ENCODE measurements around the gene SLC12A7.
A peak's percentile ranks its signal among the peaks of the same experiment; 100 is the strongest.

SLC12A7 gene

DNA sequence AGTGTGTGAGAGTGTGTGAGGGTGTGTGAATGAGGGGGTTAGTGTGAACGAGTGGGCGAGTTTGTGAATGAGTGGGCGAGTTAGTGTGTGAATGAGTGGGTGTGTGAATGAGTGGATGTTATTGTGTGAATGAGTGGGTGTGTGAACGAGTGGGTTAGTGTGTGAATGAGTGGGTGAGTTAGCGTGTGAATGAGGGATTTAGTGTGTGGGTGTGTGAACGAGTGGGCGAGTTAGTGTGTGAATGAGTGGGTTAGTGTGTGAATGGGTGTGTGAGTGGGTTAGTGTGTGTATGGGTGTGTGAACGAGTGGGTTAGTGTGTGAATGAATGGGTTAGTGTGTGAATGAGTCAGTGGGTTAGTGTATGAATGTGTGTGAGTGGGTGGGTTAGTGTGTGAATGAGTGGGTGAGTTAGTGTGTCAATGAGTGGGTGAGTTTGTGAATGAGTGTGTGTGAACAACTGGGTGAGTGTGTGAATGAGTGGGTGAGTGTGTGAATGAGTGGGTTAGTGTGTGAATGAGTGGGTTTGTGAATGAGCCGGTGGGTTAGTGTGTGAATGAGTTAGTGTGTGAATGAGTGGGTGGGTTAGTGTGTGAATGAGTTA, 65.8 kb downstream of the SLC12A7 start:
- DNase-seq = no peak

DNA sequence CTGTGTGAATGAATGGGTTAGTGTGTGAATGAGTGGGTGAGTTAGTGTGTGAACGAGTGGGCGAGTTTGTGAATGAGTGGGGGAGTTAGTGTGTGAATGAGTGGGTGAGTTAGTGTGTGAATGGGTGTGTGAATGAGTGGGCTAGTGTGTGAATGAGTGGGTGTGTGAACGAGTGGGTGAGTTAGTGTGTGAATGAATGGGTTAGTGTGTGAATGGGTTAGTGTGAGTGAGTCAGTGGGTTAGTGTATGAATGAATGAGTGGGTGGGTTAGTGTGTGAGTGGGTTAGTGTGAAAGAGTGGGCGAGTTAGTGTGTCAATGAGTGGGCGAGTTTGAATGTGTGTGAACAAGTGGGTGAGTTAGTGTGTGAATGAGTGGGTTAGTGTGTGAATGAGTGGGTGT, 67.7 kb downstream of the SLC12A7 start:
- no peak for DNase-seq

DNA sequence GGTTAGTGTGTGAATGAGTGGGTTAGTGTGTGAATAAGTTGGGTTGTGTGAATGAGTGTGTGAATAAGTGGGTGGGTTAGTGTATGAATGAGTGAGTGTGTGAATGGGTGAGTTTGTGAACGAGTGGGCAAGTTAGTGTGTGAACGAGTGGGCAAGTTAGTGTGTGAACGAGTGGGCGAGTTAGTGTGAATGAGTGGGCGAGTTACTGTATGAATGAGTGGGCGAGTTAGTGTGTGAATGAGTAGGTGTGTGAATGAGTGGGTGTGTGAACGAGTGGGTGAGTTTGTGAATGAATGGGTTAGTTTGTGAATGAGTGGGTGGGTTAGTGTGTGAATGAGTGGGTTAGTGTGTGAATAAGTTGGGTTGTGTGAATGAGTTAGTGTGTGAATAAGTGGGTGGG, 68.5 kb downstream of the SLC12A7 start:
- DNase-seq = no peak

DNA sequence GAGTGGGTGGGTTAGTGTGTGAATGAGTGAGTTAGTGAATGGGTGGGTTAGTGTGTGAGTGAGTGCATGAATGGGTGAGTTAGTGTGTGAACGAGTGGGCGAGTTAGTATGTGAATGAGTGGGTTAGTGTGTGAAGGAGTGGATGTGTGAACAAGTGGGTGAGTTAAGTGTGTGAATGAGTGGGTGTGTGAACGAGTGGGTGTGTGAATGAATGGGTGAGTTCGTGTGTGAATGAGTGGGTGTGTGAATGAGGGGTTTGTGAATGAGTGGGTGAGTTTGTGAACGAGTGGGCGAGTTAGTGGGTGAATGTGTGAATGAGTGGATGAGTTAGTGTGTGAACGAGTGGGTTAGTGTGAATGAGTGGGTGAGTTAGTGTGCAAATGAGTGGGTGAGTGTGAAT, 69.2 kb downstream of the SLC12A7 start:
- no peak for DNase-seq

- no peak for DNase-seq
Observed at GRCh38 chr5:1041225-1042143, 70.4 kb downstream of the SLC12A7 start.

- DNase-seq = no peak
Observed at GRCh38 chr5:1040571-1040970, 71.3 kb downstream of the SLC12A7 start.

- no peak for DNase-seq
Observed at GRCh38 chr5:1039706-1040260, 72.1 kb downstream of the SLC12A7 start.

DNA sequence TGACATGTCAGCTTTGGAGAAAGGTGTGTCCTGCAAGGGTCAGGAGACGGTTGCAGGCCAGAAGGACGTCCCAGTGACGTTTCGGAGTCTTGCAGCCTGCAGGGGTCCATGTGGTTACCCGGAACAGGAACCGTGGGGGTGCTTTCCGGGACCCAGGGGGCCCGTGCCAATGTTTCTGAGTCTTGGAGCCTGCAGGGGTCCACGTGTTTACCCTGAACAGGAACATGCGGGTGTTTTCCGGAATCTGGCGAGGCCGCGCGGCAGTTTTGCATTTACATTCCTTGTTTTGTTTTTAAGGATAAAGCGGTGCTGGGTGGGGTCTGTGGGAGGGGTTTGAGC, 72.7 kb downstream of the SLC12A7 start:
- DNase-seq = no peak

- no peak for DNase-seq
Observed at GRCh38 chr5:1038417-1039209, 73.2 kb downstream of the SLC12A7 start.

DNA sequence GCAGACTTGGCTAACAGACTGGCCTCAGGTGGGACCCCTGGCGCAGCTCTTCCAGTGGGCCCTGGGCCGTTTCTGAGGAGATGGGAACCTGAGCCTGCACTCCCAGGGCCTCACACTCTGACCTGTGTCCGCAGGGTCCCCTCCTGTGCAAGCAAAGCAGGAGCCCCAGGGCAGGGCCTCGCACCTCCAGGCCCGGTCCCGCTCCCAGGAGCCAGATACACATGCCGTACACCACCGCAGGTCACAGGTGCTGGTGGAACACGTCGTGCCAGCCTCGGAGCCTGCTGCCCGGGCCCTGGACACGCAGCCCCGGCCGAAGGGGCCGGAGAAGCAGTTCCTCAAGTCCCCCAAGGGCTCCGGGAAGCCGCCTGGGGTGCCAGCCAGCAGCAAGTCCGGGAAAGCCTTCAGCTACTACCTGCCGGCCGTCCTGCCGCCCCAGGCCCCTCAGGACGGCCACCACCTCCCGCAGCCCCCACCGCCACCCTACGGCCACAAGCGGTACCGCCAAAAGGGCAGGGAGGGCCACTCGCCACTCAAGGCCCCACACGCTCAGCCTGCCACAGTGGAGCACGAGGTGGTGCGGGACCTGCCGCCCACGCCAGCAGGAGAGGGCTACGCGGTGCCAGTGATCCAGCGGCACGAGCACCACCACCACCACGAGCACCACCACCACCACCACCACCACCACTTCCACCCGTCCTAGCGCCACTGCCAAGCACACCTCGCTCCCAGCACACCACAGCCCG, 74.0 kb downstream of the SLC12A7 start:
- DNase-seq = no peak

- DNase-seq = peak in 1 of 2 experiments; percentile 60
Observed at GRCh38 chr5:1037123-1037670, 74.7 kb downstream of the SLC12A7 start.

DNA sequence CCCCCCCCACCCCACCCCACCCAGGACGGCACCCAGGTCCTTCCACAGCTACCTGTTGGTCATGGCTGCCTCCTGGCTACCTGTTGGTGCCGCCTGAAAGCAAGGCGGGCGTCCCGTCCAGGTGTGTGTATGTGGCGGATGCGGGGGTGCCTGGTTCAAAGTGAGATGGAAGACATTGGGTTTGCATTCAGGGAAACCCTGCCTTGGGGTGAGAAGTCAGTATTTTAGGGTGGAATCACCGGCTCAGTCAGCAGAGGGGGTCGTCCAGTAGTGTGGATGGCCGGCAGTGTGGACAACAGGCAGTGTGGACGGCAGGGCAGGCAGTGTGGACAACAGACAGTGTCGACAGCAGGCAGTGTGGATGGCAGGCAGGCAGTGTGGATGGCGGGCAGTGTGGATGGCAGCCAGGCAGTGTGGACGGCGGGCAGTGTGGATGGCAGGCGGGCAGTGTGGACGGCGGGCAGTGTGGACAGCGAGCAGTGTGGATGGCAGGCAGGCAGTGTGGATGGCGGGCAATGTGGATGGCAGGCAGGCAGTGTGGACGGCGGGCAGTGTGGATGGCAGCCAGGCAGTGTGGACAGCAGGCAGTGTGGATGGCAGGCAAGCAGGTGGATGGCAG, 75.2 kb downstream of the SLC12A7 start:
- DNase-seq = no peak

DNA sequence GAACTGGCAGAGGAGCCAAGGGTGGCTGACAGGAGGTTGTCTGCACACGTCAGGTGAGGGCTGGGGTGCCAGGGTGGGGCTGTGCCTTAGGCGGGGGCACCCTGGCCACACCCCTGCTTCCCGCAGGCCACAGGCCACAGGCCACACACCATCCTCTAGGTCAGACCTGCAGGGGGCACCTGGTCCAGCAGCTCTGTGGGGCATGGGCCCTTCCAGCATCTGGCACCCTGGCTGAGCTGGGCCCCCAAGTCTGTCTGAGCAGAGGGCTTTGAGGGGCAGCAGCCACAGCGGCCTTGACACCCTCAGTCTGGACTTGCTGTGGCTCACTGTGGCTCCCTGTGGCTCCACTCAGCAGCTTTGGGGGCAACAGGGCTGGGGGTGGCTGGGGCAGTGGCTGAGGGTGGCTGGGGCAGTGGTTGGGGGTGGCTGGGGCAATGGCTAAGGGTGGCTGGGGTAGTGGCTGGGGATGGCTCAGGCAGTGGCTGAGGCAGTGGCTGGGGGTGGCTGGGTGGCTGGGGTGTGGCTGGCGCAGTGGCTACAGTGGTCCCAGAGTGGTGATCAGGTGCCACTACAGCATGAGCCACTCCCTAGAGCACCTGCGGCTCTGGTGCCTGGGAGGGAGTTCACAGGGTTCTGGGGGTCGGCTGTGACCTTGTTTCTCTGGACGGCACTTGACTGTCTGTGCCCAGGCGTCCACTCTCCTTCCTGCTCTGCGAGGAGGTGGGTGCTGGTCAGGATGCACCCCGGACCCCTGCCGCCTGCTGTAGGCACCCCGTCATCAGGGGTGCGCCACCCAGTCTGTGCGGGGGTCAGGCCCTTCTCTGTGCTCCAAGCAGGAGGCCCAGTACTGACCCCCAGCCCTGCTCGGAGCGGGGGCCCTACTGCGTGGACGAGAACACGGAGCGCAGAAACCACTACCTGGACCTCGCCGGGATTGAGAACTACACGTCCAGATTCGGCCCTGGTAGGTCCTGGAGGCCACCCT, 76.2 kb downstream of the SLC12A7 start:
- no peak for DNase-seq

DNA sequence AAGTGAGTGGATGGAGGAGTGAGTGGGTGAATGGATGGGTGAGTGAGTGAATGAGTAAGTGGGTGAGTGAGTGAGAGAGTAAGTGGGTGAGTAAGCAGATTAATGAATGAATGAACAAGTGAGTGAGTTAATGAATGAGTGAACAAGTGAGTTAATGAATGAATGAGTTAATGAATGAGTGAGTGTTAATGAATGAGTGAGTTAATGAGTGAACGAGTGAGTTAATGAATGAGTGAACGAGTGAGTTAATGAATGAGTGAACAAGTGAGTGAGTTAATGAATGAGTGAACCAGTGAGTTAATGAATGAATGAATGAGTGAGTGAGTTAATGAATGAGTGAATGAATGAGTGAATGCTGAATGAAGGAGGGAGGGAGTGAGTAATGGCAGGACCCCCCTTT, 76.9 kb downstream of the SLC12A7 start:
- DNase-seq = no peak

DNA sequence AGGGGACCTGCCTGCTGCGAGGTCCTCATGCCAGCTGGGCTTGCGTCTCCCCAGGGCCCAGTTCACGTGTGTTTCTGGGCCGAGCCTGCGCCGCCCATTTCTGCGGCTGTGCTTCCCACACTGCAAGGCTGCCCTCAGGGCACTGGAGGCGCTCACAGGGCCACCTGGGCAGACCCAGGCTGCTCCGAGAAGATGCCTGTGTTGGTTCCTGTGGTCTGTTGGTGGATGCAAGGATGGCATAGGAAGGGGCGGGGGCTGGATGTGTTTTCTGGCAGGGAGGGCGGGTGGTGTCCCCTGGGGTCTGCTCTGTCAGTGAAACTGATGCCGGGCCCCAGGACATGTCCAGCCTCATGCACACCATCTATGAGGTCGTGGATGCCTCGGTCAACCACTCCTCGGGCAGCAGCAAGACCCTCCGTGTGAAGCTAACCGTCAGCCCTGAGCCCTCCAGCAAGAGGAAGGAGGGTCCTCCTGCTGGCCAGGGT, 77.4 kb downstream of the SLC12A7 start:
- DNase-seq = no peak

- no peak for DNase-seq
Observed at GRCh38 chr5:1033606-1034420, 78.0 kb downstream of the SLC12A7 start.

DNA sequence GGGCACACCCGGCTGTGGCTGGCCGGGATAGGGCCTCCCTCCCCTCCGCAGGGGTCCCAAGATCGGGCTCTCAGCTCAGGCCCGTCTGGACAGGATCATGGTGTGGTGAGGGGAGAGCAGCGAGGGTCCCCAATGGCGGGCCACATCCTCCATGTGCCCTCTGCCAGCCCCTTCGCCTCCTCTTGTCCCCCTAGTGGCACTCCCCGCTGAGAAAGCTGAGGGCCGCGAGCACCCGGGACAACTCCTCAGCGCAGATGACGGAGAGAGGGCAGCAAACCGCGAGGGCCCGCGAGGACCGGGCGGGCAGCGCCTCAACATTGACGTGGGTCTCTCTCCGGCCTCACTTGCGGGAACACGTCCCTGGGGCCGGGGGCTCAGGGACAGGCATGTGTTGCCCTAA, 78.7 kb downstream of the SLC12A7 start:
- no peak for DNase-seq

DNA sequence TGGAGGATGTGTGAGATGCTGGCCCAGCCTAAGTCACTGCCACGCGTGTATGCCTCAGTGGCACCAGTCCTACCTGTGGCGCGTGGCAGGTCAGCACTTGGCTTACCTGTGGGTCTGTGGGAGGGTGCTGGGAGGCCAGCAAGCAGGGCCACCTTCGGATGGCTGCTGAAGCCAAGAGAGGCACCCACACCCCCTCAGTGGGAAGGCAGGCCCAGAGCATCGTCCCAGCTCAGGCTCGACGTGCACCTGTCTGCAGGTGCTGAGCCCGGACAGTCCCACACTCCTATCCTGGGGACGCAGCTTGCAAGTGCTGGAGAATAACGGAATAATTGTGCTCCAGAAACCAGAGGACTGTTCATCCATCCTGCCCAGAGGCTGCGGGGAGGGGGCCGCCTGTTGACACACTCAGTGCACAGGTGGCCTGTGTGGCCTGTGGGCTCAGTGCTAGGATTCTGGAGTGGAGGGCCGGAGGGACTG, 79.3 kb downstream of the SLC12A7 start:
- DNase-seq = no peak

DNA sequence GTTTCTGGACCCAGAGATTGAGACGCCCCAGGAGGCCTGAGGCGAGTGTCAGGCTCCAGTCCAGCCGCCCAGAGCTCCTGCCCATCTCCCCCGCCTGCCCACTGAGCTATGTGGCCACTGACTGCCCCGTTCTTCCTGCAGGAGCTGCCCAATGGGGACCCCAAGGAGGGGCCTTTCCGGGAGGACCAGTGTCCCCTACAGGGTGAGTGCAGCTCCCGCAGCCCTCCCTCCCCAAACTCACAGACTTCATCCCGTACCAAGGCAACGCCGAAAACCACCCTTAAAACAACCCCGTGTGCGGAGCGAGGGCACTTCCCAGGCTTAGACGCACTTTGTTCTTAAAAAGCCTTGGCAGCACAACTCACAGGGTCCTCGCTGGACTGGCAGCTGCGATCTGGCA, 79.9 kb downstream of the SLC12A7 start:
- DNase-seq = no peak
